Right atrium auricular region (tissue), 2 donors: ENCODE data around the gene OSM. TPM values are rescaled to one million over a fixed set of nuclear protein-coding genes. Genes with fewer than 3 reads are reported as not detected.

Experiments
- DNase-seq: peaks from one replicate; pipeline ENCODE4 v3.0.0-alpha.2; 2019; ENCODE audit warnings: low spot score
- H3K27ac ChIP-seq, 2 donors: fragments of 200-600 bp; sonication (generic); 1 replicate in 1 of 2; 2 replicates in 1 of 2; pipeline ENCODE4 v1.5.1; 2016 to 2019
- H3K27me3 ChIP-seq, 2 donors: fragments of 200-600 bp; sonication (generic); one replicate each; pipeline versions ENCODE4 v1.5.1 to v1.6.0; 2017 to 2019
- H3K36me3 ChIP-seq: fragments of 200-600 bp; sonication (generic); one replicate; pipeline ENCODE4 v1.5.1; 2016
- H3K4me1 ChIP-seq, 2 donors: fragments of 200-600 bp; sonication (generic); one replicate each; pipeline versions ENCODE4 v1.5.1 to v1.6.0; 2017 to 2019
- H3K4me3 ChIP-seq, 2 donors: fragments of 200-600 bp; sonication (generic); 1 replicate in 1 of 2; 2 replicates in 1 of 2; pipeline ENCODE4 v1.5.1; 2017 to 2019; ENCODE audit warnings: mild to moderate bottlenecking in 1 of 2, moderate library complexity in 1 of 2
- H3K9me3 ChIP-seq, 2 donors: fragments of 200-600 bp; sonication (generic); one replicate each; pipeline ENCODE4 v1.5.1; 2019
- total RNA-seq, 2 donors: library from RNA; depleted of rRNA; stranded (reverse); fragments of >200 nt; gene quantifications; one replicate each; pipeline ENCODE4 v1.1.0, GENCODE V29; 2016
- TF ChIP-seq, protein P1 (sequence below), 2 donors: fragments of 200-600 bp; sonication (generic); IDR thresholded peaks; one replicate each; pipeline ENCODE4 v1.5.1; 2019; ENCODE audit warnings: antibody characterized with exemption in 2 of 2

The OSM gene
- total RNA-seq, 2 donors from 2014 or later: 0.63 to 1.6 TPM

DNA sequence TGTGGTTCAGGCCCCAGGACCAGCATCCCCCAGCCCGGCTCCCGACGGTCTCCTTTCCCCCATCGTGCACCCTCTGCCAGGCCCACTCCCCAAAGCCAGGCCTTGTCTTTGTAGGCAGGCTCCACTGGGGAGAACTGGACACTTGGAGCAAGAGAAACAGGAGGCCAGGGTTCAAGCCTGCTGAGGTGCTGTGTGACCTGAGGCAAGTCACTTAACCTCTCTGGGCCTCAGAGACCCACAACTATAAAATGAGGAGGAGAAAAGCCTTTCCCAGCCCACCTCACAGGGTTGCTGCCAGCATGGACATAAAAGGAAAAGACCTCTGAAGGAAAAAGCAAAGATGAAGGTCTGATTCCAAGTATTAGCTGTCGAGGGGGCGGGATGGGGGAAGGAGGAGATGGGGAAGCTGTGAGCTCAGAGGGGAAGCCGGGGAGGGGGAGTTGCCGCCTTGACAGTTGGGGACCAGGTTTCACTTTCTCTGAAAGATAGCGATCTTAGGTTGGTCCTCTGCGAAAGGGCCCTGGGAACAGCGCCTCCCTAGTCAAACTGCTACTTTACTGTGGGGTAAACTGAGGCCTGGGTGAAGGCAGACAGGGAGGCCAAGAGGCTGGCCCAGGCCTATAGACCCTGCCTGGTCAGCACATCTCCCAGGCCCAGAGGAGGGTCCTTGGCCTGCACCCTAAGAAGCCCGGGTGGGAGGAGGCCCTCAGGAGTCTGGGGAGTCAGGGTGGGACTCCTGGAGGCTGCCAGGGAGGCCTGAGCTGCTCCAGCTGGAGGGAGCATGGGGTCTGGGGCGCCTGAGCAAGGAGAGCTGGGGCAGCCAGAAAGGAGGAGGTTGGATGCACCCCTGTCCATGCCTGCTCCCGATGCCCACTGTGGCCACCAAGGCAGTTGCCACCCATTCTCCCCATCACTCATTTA lies 991 bp upstream of the OSM start:
- no peaks in the 10 kb centered on the region for H3K27me3 ChIP-seq
- TF ChIP-seq, protein P1, sequence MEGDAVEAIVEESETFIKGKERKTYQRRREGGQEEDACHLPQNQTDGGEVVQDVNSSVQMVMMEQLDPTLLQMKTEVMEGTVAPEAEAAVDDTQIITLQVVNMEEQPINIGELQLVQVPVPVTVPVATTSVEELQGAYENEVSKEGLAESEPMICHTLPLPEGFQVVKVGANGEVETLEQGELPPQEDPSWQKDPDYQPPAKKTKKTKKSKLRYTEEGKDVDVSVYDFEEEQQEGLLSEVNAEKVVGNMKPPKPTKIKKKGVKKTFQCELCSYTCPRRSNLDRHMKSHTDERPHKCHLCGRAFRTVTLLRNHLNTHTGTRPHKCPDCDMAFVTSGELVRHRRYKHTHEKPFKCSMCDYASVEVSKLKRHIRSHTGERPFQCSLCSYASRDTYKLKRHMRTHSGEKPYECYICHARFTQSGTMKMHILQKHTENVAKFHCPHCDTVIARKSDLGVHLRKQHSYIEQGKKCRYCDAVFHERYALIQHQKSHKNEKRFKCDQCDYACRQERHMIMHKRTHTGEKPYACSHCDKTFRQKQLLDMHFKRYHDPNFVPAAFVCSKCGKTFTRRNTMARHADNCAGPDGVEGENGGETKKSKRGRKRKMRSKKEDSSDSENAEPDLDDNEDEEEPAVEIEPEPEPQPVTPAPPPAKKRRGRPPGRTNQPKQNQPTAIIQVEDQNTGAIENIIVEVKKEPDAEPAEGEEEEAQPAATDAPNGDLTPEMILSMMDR (IDR thresholded peaks at IDR 0.05): no peak
- H3K4me1 ChIP-seq: no peaks in the 10 kb centered on the region
- H3K9me3 ChIP-seq: no peaks in the 10 kb centered on the region
- DNase-seq: no peak
- no peak overlapping the region for H3K4me3 ChIP-seq
- H3K36me3 ChIP-seq: no peaks in the 10 kb centered on the region
- H3K27ac ChIP-seq: peak overlapping the region in 1 of 2 donors; percentile 46

DNA sequence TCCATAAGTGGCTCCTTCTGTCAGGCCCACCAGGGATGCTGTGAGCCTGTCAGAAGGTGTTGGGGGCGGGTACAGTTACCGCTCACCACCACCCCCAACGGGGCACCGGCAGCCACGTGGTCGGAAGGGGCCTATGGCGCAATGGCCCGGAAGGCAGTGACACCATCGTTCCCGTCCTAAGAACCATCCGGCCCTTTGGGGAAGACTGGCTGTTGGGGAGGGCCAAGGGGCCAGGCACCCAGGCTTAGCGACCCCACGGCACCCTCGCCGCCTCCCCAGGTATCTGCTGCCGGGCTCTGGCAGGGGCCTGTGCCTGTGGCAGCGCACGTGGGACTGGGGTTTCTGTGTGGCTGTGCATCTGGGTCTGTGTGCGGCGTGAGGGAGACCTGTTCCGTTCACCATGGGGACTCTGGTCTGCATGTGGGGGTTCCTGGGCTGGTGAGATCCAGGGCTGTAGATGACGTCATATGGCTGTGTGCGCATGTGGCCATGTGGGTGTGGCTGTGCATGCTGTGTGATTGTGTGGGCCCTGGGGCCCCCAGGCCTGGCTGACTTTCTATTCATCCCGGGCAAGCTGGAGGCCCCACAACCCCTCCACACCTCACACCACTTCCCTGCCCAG lies 717 bp downstream of the OSM start:
- H3K27me3 ChIP-seq: no peaks in the 10 kb centered on the region
- no peaks in the 10 kb centered on the region for H3K4me1 ChIP-seq
- peak overlapping the region; percentile 27 to 46 for H3K27ac ChIP-seq
- no peak for DNase-seq
- H3K36me3 ChIP-seq: no peaks in the 10 kb centered on the region
- H3K9me3 ChIP-seq: no peaks in the 10 kb centered on the region
- H3K4me3 ChIP-seq: peak overlapping the region; percentile 7 to 26
- TF ChIP-seq, protein P1 (IDR thresholded peaks at IDR 0.05): no peak

DNA sequence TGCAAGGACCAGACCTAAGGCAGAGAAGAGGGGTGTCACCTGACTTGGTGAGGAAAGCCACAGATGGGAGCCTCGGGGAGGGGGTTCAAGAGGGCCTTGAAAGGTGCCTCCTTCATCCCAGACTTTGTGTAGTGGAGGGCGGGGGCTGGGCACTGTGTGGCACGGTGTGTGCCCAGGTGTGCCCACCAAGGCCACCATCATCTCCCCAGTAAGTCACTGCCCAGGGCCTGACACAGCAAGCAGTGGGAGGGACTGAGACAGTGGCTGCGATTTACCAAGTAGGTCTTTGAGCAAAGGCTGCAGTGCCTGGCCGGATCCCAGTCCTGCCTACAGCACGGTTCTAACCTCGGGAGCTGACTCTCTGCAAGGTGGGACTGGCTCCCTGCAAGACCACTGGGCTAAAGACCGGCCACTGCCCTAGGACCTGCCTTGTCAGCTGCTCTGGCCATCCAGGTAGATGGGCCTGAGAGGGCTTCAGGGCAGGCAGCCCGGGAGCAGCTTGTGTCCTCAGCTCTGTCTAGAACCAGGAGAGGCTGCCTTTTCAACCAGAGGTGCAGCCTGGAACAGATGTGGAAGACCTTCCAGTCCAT lies 1.4 kb downstream of the OSM start:
- TF ChIP-seq, protein P1 (IDR thresholded peaks at IDR 0.05): no peak
- H3K4me3 ChIP-seq: no peak overlapping the region
- no peaks in the 10 kb centered on the region for H3K9me3 ChIP-seq
- DNase-seq: no peak
- H3K4me1 ChIP-seq: no peaks in the 10 kb centered on the region
- no peak overlapping the region for H3K27ac ChIP-seq
- H3K27me3 ChIP-seq: no peaks in the 10 kb centered on the region
- no peaks in the 10 kb centered on the region for H3K36me3 ChIP-seq

DNA sequence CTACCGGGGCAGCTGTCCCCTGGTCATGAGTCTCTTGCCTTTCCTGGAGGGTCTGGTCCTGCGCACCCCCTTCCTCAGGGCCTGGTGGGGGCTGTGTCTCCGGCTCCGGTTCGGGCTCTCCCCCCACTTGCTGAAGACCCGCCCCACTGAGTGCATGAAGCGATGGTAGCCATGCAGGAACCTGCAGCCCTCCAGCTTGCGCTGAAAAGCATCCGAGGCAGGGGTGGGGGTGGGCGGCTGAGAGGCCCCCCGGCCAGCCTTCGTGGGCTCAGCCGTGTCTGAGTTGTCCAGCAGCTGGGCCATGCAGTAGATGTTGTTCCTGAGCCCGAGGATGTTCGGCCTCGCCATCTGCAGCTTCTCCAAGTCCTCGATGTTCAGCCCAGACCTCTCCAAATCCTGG lies 2.8 kb downstream of the OSM start:
- TF ChIP-seq, protein P1 (IDR thresholded peaks at IDR 0.05): no peak
- no peak overlapping the region for H3K27ac ChIP-seq
- H3K27me3 ChIP-seq: no peaks in the 10 kb centered on the region
- no peaks in the 10 kb centered on the region for H3K36me3 ChIP-seq
- no peaks in the 10 kb centered on the region for H3K4me1 ChIP-seq
- H3K9me3 ChIP-seq: no peaks in the 10 kb centered on the region
- DNase-seq: no peak
- no peak overlapping the region for H3K4me3 ChIP-seq

DNA sequence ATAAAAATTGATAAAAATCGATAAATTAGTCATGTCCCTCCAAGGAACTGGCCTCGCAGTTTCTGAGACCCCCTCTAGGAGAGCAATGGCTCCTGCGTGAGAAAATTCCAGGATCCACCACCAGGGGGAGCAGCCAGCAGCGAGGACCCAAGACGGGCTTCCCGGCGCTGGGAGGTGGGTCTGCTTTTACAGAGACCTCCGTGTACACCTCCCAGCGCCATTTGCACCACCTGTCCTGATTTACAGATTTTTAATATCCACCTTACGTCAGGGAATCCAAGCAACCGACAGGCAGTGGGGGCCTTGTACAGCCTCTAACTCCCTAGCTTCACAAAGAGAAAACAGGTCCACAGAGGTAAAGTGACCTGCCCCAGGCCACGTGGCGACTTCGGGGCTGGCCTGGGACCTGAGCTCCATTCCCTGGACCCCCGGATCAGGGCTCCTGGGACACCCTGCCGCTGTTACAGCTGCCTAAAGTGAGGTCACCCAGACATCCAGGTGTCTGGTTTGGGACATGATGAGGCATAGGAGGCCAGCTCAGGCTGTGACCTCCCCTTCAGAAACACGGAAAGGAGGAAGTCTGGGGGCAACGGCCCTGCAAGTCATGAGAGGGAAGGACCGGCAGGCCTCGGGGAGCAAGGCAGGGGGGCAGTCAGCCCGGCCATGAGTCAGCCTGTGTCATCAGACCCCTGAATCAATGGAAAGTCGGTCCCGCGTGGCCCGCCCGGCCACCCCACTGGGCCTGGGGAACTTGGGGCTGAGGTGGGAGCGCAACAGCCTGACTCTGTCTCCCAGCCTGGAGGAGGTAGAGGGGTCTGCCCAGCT lies 3.5 kb downstream of the OSM start:
- Histone ChIP-seq H3K27ac (no peak overlapping the region), H3K36me3 (no peaks in the 10 kb centered on the region), H3K4me1 (no peaks in the 10 kb centered on the region), H3K27me3 (no peaks in the 10 kb centered on the region), H3K4me3 (peak overlapping the region in 1 of 2 donors; percentile 8), H3K9me3 (no peaks in the 10 kb centered on the region)
- TF ChIP-seq, protein P1 (IDR thresholded peaks at IDR 0.05): peak; percentile 98 to 99
- peak; percentile 70 for DNase-seq
